Measurements from ENCODE around the gene ELFN2. TPM values are rescaled to one million over a fixed set of nuclear protein-coding genes. Genes with fewer than 3 reads are reported as not detected.

ELFN2 gene
- total RNA-seq, 4 donors from 2014 or later, result under 0.01 TPM; not detected in 2

GRCh38 chr22:37418627-37419369 is 8.5 kb downstream of the ELFN2 start:
- WGBS, 2 donors (ENCODE audit: low coverage in 1 of 2), result 26 to 42% methylated on average over 3 to 28 of the region's 28 CpGs
- intact Hi-C loops (cut with DNase I; ENCODE audit: low total_unique reads), result no loop called here

GRCh38 chr22:37417677-37418348 is 9.5 kb downstream of the ELFN2 start:
- Histone ChIP-seq H3K36me3 (no peaks in the 10 kb centered on the region), H3K9me3 (no peaks in the 10 kb centered on the region), H3K4me1 (peaks cover 0 to 15% (median 9%) of the 10 kb centered on the region in 4 donors), H3K4me3 (no peak overlapping the region), H3K27me3 (peaks cover 80% of the 10 kb centered on the region), H3K27ac (no peak overlapping the region)
- 58% methylated on average over 4 to 8 of the region's 8 CpGs for WGBS, 2 donors (ENCODE audit: low coverage in 1 of 2)
- no peak for TF ChIP-seq POLR2AphosphoS5 (IDR thresholded peaks at IDR 0.05)
- TF ChIP-seq EP300 (IDR thresholded peaks at IDR 0.05; ENCODE audit: low read depth), result no peak
- in situ Hi-C loops (cut with MboI; ENCODE audit: low pct_ligation_motif_present in 1 of 4, low pct_unique_long_range_greater_than_20kb in 1 of 4, low sequenced_read_pairs in 3 of 4) (no loop called here), intact Hi-C loops (cut with DNase I; ENCODE audit: low total_unique reads) (no loop called here)
- no peak for DNase-seq

More at GRCh38 chr22:37418627-37419369, 8.5 kb downstream of the ELFN2 start:
- H3K9me3 ChIP-seq, result no peaks in the 10 kb centered on the region
- H3K4me3 ChIP-seq, result no peak overlapping the region
- peaks cover 0 to 15% (median 9%) of the 10 kb centered on the region in 4 donors for H3K4me1 ChIP-seq
- peaks cover 88% of the 10 kb centered on the region for H3K27me3 ChIP-seq
- in situ Hi-C loops (cut with MboI; ENCODE audit: low pct_ligation_motif_present in 1 of 4, low pct_unique_long_range_greater_than_20kb in 1 of 4, low sequenced_read_pairs in 3 of 4), result no loop called here
- H3K36me3 ChIP-seq, result no peaks in the 10 kb centered on the region
- TF ChIP-seq CTCF (IDR thresholded peaks at IDR 0.05) (no peak), POLR2A (IDR thresholded peaks at IDR 0.05) (no peak), EP300 (IDR thresholded peaks at IDR 0.05; ENCODE audit: low read depth) (no peak), POLR2AphosphoS5 (IDR thresholded peaks at IDR 0.05) (no peak)
- no peak overlapping the region for H3K27ac ChIP-seq
- DNase-seq, result peak; percentile 22

- in situ Hi-C loops (cut with MboI; ENCODE audit: low pct_ligation_motif_present in 1 of 4, low pct_unique_long_range_greater_than_20kb in 1 of 4, low sequenced_read_pairs in 3 of 4), result no loop called here
- Histone ChIP-seq H3K36me3 (no peaks in the 10 kb centered on the region), H3K4me1 (peaks cover 0 to 15% (median 9%) of the 10 kb centered on the region in 4 donors), H3K4me3 (no peak overlapping the region), H3K27ac (no peak overlapping the region), H3K9me3 (no peaks in the 10 kb centered on the region), H3K27me3 (peaks cover 80% of the 10 kb centered on the region)
- WGBS, 2 donors (ENCODE audit: low coverage in 1 of 2), result 63 to 70% methylated on average over 2 to 7 of the region's 7 CpGs
- intact Hi-C loops (cut with DNase I; ENCODE audit: low total_unique reads), result no loop called here
- DNase-seq, result no peak
- TF ChIP-seq POLR2A (IDR thresholded peaks at IDR 0.05), result no peak
These were observed 10.0 kb downstream of the ELFN2 start for GRCh38 chr22:37417264-37417663.

GRCh38 chr22:37416827-37417226 is 10.5 kb downstream of the ELFN2 start:
- WGBS, 2 donors (ENCODE audit: low coverage in 1 of 2), result 29 to 60% methylated on average over 1 to 14 of the region's 14 CpGs
- Histone ChIP-seq H3K36me3 (no peaks in the 10 kb centered on the region), H3K27me3 (peaks cover 80% of the 10 kb centered on the region), H3K4me1 (peaks cover 0 to 15% (median 9%) of the 10 kb centered on the region in 4 donors), H3K9me3 (no peaks in the 10 kb centered on the region), H3K4me3 (no peak overlapping the region), H3K27ac (no peak overlapping the region)
- DNase-seq, result no peak
- intact Hi-C loops (cut with DNase I; ENCODE audit: low total_unique reads), result no loop called here
- in situ Hi-C loops (cut with MboI; ENCODE audit: low pct_ligation_motif_present in 1 of 4, low pct_unique_long_range_greater_than_20kb in 1 of 4, low sequenced_read_pairs in 3 of 4), result no loop called here
- TF ChIP-seq CTCF (IDR thresholded peaks at IDR 0.05) (no peak), EP300 (IDR thresholded peaks at IDR 0.05; ENCODE audit: low read depth) (no peak), POLR2A (IDR thresholded peaks at IDR 0.05) (no peak), POLR2AphosphoS5 (IDR thresholded peaks at IDR 0.05) (no peak)

- Histone ChIP-seq H3K4me3 (no peak overlapping the region), H3K27me3 (peaks cover 78% of the 10 kb centered on the region), H3K27ac (no peak overlapping the region), H3K4me1 (peaks cover 0 to 15% (median 9%) of the 10 kb centered on the region in 4 donors), H3K36me3 (no peaks in the 10 kb centered on the region), H3K9me3 (no peaks in the 10 kb centered on the region)
- TF ChIP-seq EP300 (IDR thresholded peaks at IDR 0.05; ENCODE audit: low read depth) (no peak), CTCF (IDR thresholded peaks at IDR 0.05) (no peak), POLR2AphosphoS5 (IDR thresholded peaks at IDR 0.05) (no peak)
- no peak for DNase-seq
- intact Hi-C loops (cut with DNase I; ENCODE audit: low total_unique reads) (no loop called here), in situ Hi-C loops (cut with MboI; ENCODE audit: low pct_ligation_motif_present in 1 of 4, low pct_unique_long_range_greater_than_20kb in 1 of 4, low sequenced_read_pairs in 3 of 4) (no loop called here)
- WGBS, 2 donors (ENCODE audit: low coverage in 1 of 2), result 69% methylated on average over 6 of the region's 6 CpGs; no CpG with 5 or more reads in 1 of the 2 donors
These were observed 10.9 kb downstream of the ELFN2 start for GRCh38 chr22:37416389-37416788.

Measured in transverse colon (tissue), 4 donors.